ENCODE measurements around the gene SERPINE3. TPM values are rescaled to one million over a fixed set of nuclear protein-coding genes. Genes with fewer than 3 reads are reported as not detected.

SERPINE3 gene
- total RNA-seq, 4 donors from 2014 or later, result not detected

DNA sequence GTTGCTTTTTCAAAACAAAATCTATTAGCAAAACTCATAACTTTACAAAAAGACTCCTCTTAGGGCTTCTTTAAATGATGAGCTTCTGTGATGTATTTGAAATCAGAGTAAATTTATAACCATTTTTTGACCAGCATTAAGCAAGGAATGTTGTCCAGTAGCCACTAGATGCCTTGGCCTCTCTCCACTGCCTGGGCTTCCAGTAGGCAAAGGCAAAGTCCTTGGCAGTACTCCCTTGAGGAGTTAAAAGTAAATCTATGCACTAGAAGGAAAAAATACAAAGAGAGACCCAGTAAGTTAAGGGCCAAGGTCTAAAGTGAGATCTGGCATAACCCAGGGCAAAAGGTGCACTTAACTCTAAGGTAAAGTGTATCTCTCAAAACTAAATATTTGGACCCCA is 9.5 kb downstream of the SERPINE3 start:
- in situ Hi-C loops (cut with MboI; ENCODE audit: low pct_ligation_motif_present in 1 of 4, low pct_unique_long_range_greater_than_20kb in 1 of 4, low sequenced_read_pairs in 3 of 4), result no loop called here
- no peak overlapping the region for H3K4me3 ChIP-seq
- DNase-seq, result no peak
- TF ChIP-seq POLR2A (IDR thresholded peaks at IDR 0.05) (no peak), POLR2AphosphoS5 (IDR thresholded peaks at IDR 0.05) (no peak), EP300 (IDR thresholded peaks at IDR 0.05; ENCODE audit: low read depth) (no peak)
- TF ChIP-seq, protein P1, sequence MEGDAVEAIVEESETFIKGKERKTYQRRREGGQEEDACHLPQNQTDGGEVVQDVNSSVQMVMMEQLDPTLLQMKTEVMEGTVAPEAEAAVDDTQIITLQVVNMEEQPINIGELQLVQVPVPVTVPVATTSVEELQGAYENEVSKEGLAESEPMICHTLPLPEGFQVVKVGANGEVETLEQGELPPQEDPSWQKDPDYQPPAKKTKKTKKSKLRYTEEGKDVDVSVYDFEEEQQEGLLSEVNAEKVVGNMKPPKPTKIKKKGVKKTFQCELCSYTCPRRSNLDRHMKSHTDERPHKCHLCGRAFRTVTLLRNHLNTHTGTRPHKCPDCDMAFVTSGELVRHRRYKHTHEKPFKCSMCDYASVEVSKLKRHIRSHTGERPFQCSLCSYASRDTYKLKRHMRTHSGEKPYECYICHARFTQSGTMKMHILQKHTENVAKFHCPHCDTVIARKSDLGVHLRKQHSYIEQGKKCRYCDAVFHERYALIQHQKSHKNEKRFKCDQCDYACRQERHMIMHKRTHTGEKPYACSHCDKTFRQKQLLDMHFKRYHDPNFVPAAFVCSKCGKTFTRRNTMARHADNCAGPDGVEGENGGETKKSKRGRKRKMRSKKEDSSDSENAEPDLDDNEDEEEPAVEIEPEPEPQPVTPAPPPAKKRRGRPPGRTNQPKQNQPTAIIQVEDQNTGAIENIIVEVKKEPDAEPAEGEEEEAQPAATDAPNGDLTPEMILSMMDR (IDR thresholded peaks at IDR 0.05), result no peak
- H3K9me3 ChIP-seq, result no peaks in the 10 kb centered on the region
- no peaks in the 10 kb centered on the region for H3K4me1 ChIP-seq
- H3K27ac ChIP-seq, result no peak overlapping the region
- H3K36me3 ChIP-seq, result no peaks in the 10 kb centered on the region
- intact Hi-C loops (cut with DNase I; ENCODE audit: low total_unique reads), result no loop called here
- no peaks in the 10 kb centered on the region for H3K27me3 ChIP-seq

DNA sequence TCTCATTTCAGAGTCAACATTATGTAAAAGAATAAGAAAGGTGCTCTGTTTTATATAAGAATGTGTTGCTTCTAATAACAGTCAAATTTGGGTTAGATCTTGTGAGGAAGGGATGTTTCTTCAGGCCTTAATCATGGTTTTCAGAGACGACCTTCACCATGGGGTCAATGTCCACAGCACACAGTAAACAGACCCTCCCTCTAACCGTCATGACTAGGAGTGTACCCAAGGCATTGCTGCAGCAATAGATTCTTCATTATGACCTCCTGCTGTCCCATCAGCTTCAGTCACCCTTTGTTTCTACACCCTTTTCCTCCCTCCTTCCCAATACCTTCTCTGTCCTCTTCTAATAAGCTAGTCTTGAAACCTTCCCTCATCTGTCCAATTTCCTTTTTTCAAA is 15.7 kb downstream of the SERPINE3 start:
- no peak for TF ChIP-seq POLR2A (IDR thresholded peaks at IDR 0.05)
- TF ChIP-seq, protein P1 (IDR thresholded peaks at IDR 0.05), result no peak
- no peak for TF ChIP-seq POLR2AphosphoS5 (IDR thresholded peaks at IDR 0.05)
- no peak for TF ChIP-seq EP300 (IDR thresholded peaks at IDR 0.05; ENCODE audit: low read depth)
- DNase-seq, result no peak
- H3K27ac ChIP-seq, result no peak overlapping the region
- in situ Hi-C loops (cut with MboI; ENCODE audit: low pct_ligation_motif_present in 1 of 4, low pct_unique_long_range_greater_than_20kb in 1 of 4, low sequenced_read_pairs in 3 of 4), result no loop called here
- no peaks in the 10 kb centered on the region for H3K27me3 ChIP-seq
- no peak overlapping the region for H3K4me3 ChIP-seq
- H3K9me3 ChIP-seq, result no peaks in the 10 kb centered on the region
- 48% methylated on average over 2 of the region's 2 CpGs; no CpG with 5 or more reads in 1 of the 2 donors for WGBS, 2 donors (ENCODE audit: low coverage in 1 of 2)
- intact Hi-C loops (cut with DNase I; ENCODE audit: low total_unique reads), result no loop called here
- H3K36me3 ChIP-seq, result no peaks in the 10 kb centered on the region
- H3K4me1 ChIP-seq, result no peaks in the 10 kb centered on the region

DNA sequence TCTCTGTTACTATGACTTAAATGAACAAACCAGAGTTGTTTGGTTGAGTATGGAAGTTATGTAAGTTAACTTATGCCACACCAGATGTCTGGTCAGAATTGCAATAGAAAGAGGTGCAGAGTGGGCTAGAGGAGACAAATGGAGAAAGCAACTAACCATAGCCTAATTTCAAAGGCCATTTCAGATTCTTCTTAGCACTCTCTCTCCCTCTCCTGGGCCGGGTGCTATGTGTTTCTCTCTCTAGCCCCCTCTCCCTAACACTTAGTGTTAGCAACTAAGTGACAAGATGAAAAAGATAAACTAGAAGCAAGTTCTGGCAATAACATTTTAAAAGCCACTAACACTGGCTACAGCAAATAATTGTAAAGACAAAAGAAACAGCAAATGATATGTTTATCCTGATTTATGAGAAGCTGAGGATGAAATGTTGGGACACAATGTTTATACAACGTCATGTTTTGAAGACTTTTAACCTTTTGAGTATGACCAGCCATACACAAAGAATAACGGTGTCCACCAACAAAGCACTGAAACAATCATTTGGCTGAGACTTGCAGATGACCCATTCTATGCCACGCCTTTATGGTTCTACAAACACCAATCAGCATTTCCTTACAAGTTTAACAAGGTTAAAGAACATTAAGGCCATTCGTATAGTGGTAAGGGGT is 18.6 kb downstream of the SERPINE3 start:
- Histone ChIP-seq H3K27ac (no peak overlapping the region), H3K27me3 (no peaks in the 10 kb centered on the region), H3K4me1 (no peaks in the 10 kb centered on the region), H3K9me3 (no peaks in the 10 kb centered on the region), H3K36me3 (peaks cover 0 to 3% (median 0%) of the 10 kb centered on the region in 4 donors), H3K4me3 (no peak overlapping the region)
- no peak for DNase-seq
- intact Hi-C loops (cut with DNase I; ENCODE audit: low total_unique reads) (no loop called here), in situ Hi-C loops (cut with MboI; ENCODE audit: low pct_ligation_motif_present in 1 of 4, low pct_unique_long_range_greater_than_20kb in 1 of 4, low sequenced_read_pairs in 3 of 4) (no loop called here)
- 66 to 69% methylated on average over 5 of the region's 5 CpGs for WGBS, 2 donors (ENCODE audit: low coverage in 1 of 2)
- no peak for TF ChIP-seq EP300 (IDR thresholded peaks at IDR 0.05; ENCODE audit: low read depth)
- no peak for TF ChIP-seq POLR2AphosphoS5 (IDR thresholded peaks at IDR 0.05)
- no peak for TF ChIP-seq POLR2A (IDR thresholded peaks at IDR 0.05)
- TF ChIP-seq, protein P1 (IDR thresholded peaks at IDR 0.05), result no peak

DNA sequence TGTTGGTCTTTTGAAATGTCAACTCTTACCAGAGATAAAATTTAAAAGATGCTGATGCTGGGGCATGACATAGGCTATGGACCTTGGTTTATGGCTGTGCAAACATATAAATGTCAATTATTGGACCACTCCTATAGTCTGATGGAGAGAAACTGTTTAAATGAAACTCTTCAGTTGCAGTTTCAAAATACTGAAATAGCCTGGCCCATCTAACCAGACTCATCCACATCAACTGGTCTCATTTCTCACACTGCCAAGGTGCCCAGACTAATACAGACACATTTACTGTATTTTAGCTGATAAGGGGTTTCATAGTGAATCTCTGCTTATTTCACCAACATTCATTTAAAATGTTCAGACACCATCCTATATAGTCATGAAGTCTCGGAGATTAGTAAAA is 19.9 kb downstream of the SERPINE3 start:
- peaks cover 0 to 6% (median 2%) of the 10 kb centered on the region in 4 donors for H3K36me3 ChIP-seq
- H3K27me3 ChIP-seq, result no peaks in the 10 kb centered on the region
- H3K27ac ChIP-seq, result no peak overlapping the region
- H3K9me3 ChIP-seq, result no peaks in the 10 kb centered on the region
- 88 to 100% methylated on average over 1 of the region's 1 CpG for WGBS, 2 donors (ENCODE audit: low coverage in 1 of 2)
- H3K4me1 ChIP-seq, result no peaks in the 10 kb centered on the region
- intact Hi-C loops (cut with DNase I; ENCODE audit: low total_unique reads) (no loop called here), in situ Hi-C loops (cut with MboI; ENCODE audit: low pct_ligation_motif_present in 1 of 4, low pct_unique_long_range_greater_than_20kb in 1 of 4, low sequenced_read_pairs in 3 of 4) (no loop called here)
- no peak overlapping the region for H3K4me3 ChIP-seq
- DNase-seq, result no peak
- TF ChIP-seq, protein P1 (IDR thresholded peaks at IDR 0.05), result no peak
- TF ChIP-seq EP300 (IDR thresholded peaks at IDR 0.05; ENCODE audit: low read depth), result no peak
- TF ChIP-seq POLR2A (IDR thresholded peaks at IDR 0.05), result no peak
- no peak for TF ChIP-seq POLR2AphosphoS5 (IDR thresholded peaks at IDR 0.05)

Data from transverse colon (tissue), 4 donors.